K562 (cell line): ENCODE data around the gene SLC5A6.

ENCODE experiments used
- BHLHE40 ChIP-seq: IDR thresholded peaks from 2 replicates; pipeline ENCODE4 v1.6.1; 2011; ENCODE audit warnings: low read length, improper control_type of control experiment
- CBX1 ChIP-seq: sonication (generic); IDR thresholded peaks from 2 replicates; pipeline ENCODE4 v1.6.1; 2016; ENCODE audit warnings: antibody characterized with exemption, low read depth, mild to moderate bottlenecking
- CHD2 ChIP-seq: IDR thresholded peaks from 2 replicates; pipeline ENCODE4 v1.6.1; 2011; ENCODE audit warnings: low read depth, low read length
- HIVEP1 ChIP-seq: fragments of 250-450 bp; sonication (Bioruptor Pico); IDR thresholded peaks from 2 replicates; pipeline ENCODE4 v1.4.0; 2020; ENCODE audit warnings: mild to moderate bottlenecking
- POLR2AphosphoS2 ChIP-seq: IDR thresholded peaks from 2 replicates; pipeline ENCODE4 v1.6.1; 2012; ENCODE audit warnings: low read length, improper control_type of control experiment
- SMAD4 ChIP-seq: fragments of 250-450 bp; sonication (Bioruptor Pico); conservative IDR thresholded peaks from 2 replicates; pipeline ENCODE4 v1.8.0; 2021; ENCODE audit warnings: inconsistent platforms, mild to moderate bottlenecking, moderate library complexity
- ZNF695 ChIP-seq: fragments of 450-650 bp; formaldehyde crosslinking; IDR thresholded peaks from 2 replicates; pipeline ENCODE4 v1.4.0; 2020; ENCODE audit warnings: mild to moderate bottlenecking, moderate library complexity
- TF ChIP-seq, protein P1 (sequence below), 3 experiments: IDR thresholded peaks in 2 of 3; conservative IDR thresholded peaks in 1 of 3; 2 replicates each; pipeline ENCODE4 v1.5.1; 2011 to 2012; ENCODE audit warnings: low read length in 3 of 3, mild to moderate bottlenecking in 3 of 3, control low read depth in 2 of 3, improper control_type of control experiment in 1 of 3, inconsistent platforms in 1 of 3, low read depth in 1 of 3, mixed read lengths in 1 of 3, moderate library complexity in 1 of 3; ENCODE audit not compliant: insufficient read depth in 2 of 3

DNA sequence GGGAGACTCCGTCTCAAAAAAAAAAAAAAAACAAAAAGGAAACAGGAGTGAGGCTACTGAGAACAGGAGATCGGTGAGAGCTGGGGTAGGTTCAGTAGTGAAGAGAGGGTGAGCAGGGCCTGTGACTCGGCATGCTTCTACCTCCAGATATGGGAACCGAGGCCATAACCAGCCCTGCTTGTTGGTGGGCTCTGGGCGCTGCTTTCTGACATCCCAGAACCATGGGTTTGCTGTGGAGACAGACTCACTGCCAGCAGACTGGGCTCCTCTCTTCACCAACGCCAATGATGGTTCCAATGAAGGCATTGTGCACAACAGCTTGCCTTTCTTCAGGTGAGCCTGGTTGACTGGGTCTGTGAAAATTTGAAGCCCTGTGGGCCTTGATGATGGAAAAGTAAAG is 11.3 kb upstream of the SLC5A6 start:
- no peak for TF ChIP-seq POLR2AphosphoS2
- no peak for TF ChIP-seq CHD2
- no peak for TF ChIP-seq BHLHE40
- TF ChIP-seq, protein P1, sequence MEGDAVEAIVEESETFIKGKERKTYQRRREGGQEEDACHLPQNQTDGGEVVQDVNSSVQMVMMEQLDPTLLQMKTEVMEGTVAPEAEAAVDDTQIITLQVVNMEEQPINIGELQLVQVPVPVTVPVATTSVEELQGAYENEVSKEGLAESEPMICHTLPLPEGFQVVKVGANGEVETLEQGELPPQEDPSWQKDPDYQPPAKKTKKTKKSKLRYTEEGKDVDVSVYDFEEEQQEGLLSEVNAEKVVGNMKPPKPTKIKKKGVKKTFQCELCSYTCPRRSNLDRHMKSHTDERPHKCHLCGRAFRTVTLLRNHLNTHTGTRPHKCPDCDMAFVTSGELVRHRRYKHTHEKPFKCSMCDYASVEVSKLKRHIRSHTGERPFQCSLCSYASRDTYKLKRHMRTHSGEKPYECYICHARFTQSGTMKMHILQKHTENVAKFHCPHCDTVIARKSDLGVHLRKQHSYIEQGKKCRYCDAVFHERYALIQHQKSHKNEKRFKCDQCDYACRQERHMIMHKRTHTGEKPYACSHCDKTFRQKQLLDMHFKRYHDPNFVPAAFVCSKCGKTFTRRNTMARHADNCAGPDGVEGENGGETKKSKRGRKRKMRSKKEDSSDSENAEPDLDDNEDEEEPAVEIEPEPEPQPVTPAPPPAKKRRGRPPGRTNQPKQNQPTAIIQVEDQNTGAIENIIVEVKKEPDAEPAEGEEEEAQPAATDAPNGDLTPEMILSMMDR (IDR thresholded peaks at IDR 0.05 in 2 of 3, conservative IDR thresholded peaks at IDR 0.05 in 1 of 3; ENCODE audit: insufficient read depth in 2 of 3, low read depth in 1 of 3, low read length in 3 of 3): no peak
- no peak for TF ChIP-seq ZNF695
- no peak for TF ChIP-seq CBX1
- no peak for TF ChIP-seq HIVEP1 (CRISPR knock-in tag)
- no peak for TF ChIP-seq SMAD4
